ENCODE data around the gene NCSTN.

Gene NCSTN

GRCh38 chr1:160340866-160341265 is 2.3 kb upstream of the NCSTN start:
- Histone ChIP-seq H2AK5ac (ENCODE audit: low read depth, low read length) (no peak overlapping the region), H2BK12ac (ENCODE audit: low read length) (no peak overlapping the region), H2AFZ (ENCODE audit: low read length) (no peak overlapping the region), H2BK5ac (ENCODE audit: low read length) (no peak overlapping the region), H3K4ac (ENCODE audit: low read length) (no peak overlapping the region), H4K91ac (ENCODE audit: low read depth, low read length, poor library complexity) (no peak overlapping the region), H3K4me1 (ENCODE audit: control insufficient read depth in 2 of 2, insufficient read depth in 1 of 2, low read depth in 1 of 2, low read length in 2 of 2) (peaks cover 4 to 7% of the 10 kb centered on the region in 2 donors), H3K27me3 (ENCODE audit: control insufficient read depth in 3 of 3, insufficient read depth in 3 of 3, low read depth in 1 of 3, low read length in 3 of 3) (no peaks in the 10 kb centered on the region), H3K79me1 (ENCODE audit: low read depth, low read length) (peaks cover 5% of the 10 kb centered on the region), H2BK120ac (ENCODE audit: low read depth, low read length) (no peak overlapping the region), H3K4me3 (ENCODE audit: low read length in 2 of 2) (no peak overlapping the region), H3K9me3 (replicated peaks in 1 of 2; ENCODE audit: control insufficient read depth in 2 of 2, insufficient read depth in 1 of 2, low read depth in 1 of 2, low read length in 2 of 2) (no peaks in the 10 kb centered on the region), H3K14ac (ENCODE audit: low read length) (no peak overlapping the region), H3K18ac (ENCODE audit: low read length) (no peak overlapping the region), H4K8ac (ENCODE audit: low read depth, low read length) (no peak overlapping the region), H3K36me3 (replicated peaks in 1 of 2; ENCODE audit: control insufficient read depth in 2 of 2, insufficient read depth in 2 of 2, low read length in 2 of 2) (peaks cover 9 to 68% of the 10 kb centered on the region in 2 donors), H3K9ac (ENCODE audit: low read depth, low read length, poor library complexity) (no peak overlapping the region), H3K23ac (ENCODE audit: low read depth, low read length, poor library complexity) (no peak overlapping the region), H3K27ac (replicated peaks; ENCODE audit: low read length) (no peak overlapping the region), H3K4me2 (ENCODE audit: insufficient read depth, low read length, poor library complexity, severe bottlenecking) (no peak overlapping the region), H2BK15ac (ENCODE audit: low read length) (no peak overlapping the region)
- DNase-seq (ENCODE audit: low spot score): no peak
- no CpG with 5 or more reads among the region's 2 CpGs for WGBS, 2 donors (ENCODE audit: extremely low coverage in 2 of 2, insufficient read length in 2 of 2, insufficient replicate concordance in 1 of 2)

- H3K14ac ChIP-seq (ENCODE audit: low read length): peak overlapping the region; percentile 14
- peaks cover 5% of the 10 kb centered on the region for H3K79me1 ChIP-seq (ENCODE audit: low read depth, low read length)
- peaks cover 4 to 7% of the 10 kb centered on the region in 2 donors for H3K4me1 ChIP-seq (ENCODE audit: control insufficient read depth in 2 of 2, insufficient read depth in 1 of 2, low read depth in 1 of 2, low read length in 2 of 2)
- no peak overlapping the region for H3K4ac ChIP-seq (ENCODE audit: low read length)
- peak overlapping the region; percentile 75 for H2BK5ac ChIP-seq (ENCODE audit: low read length)
- no peak overlapping the region for H3K23ac ChIP-seq (ENCODE audit: low read depth, low read length, poor library complexity)
- peak overlapping the region; percentile 89 for H3K4me2 ChIP-seq (ENCODE audit: insufficient read depth, low read length, poor library complexity, severe bottlenecking)
- no peaks in the 10 kb centered on the region for H3K27me3 ChIP-seq (ENCODE audit: control insufficient read depth in 3 of 3, insufficient read depth in 3 of 3, low read depth in 1 of 3, low read length in 3 of 3)
- no peak overlapping the region for H3K27ac ChIP-seq (replicated peaks; ENCODE audit: low read length)
- DNase-seq (ENCODE audit: low spot score): no peak
- WGBS, 2 donors (ENCODE audit: extremely low coverage in 2 of 2, insufficient read length in 2 of 2, insufficient replicate concordance in 1 of 2): no CpG with 5 or more reads among the region's 7 CpGs
- no peak overlapping the region for H2BK120ac ChIP-seq (ENCODE audit: low read depth, low read length)
- no peaks in the 10 kb centered on the region for H3K9me3 ChIP-seq (replicated peaks in 1 of 2; ENCODE audit: control insufficient read depth in 2 of 2, insufficient read depth in 1 of 2, low read depth in 1 of 2, low read length in 2 of 2)
- no peak overlapping the region for H4K91ac ChIP-seq (ENCODE audit: low read depth, low read length, poor library complexity)
- H2BK12ac ChIP-seq (ENCODE audit: low read length): no peak overlapping the region
- H3K36me3 ChIP-seq (replicated peaks in 1 of 2; ENCODE audit: control insufficient read depth in 2 of 2, insufficient read depth in 2 of 2, low read length in 2 of 2): peaks cover 11 to 69% of the 10 kb centered on the region in 2 donors
- H2BK15ac ChIP-seq (ENCODE audit: low read length): no peak overlapping the region
- peak overlapping the region; percentile 93 for H3K9ac ChIP-seq (ENCODE audit: low read depth, low read length, poor library complexity)
- peak overlapping the region; percentile 92 for H2AFZ ChIP-seq (ENCODE audit: low read length)
- H3K18ac ChIP-seq (ENCODE audit: low read length): peak overlapping the region; percentile 88
- H3K4me3 ChIP-seq (ENCODE audit: low read length in 2 of 2): peak overlapping the region; percentile 86 to 89
- H4K8ac ChIP-seq (ENCODE audit: low read depth, low read length): no peak overlapping the region
- H2AK5ac ChIP-seq (ENCODE audit: low read depth, low read length): peak overlapping the region; percentile 82
Measured at GRCh38 chr1:160342526-160342925, 657 bp upstream of the NCSTN start.

GRCh38 chr1:160344241-160344640 is 1.1 kb downstream of the NCSTN start:
- H4K8ac ChIP-seq (ENCODE audit: low read depth, low read length): no peak overlapping the region
- peaks cover 4 to 7% of the 10 kb centered on the region in 2 donors for H3K4me1 ChIP-seq (ENCODE audit: control insufficient read depth in 2 of 2, insufficient read depth in 1 of 2, low read depth in 1 of 2, low read length in 2 of 2)
- no peak overlapping the region for H2AK5ac ChIP-seq (ENCODE audit: low read depth, low read length)
- no peak for DNase-seq (ENCODE audit: low spot score)
- no peak overlapping the region for H4K91ac ChIP-seq (ENCODE audit: low read depth, low read length, poor library complexity)
- no peak overlapping the region for H2BK120ac ChIP-seq (ENCODE audit: low read depth, low read length)
- peak overlapping the region; percentile 36 for H3K4me2 ChIP-seq (ENCODE audit: insufficient read depth, low read length, poor library complexity, severe bottlenecking)
- no peak overlapping the region for H2BK12ac ChIP-seq (ENCODE audit: low read length)
- no peaks in the 10 kb centered on the region for H3K9me3 ChIP-seq (replicated peaks in 1 of 2; ENCODE audit: control insufficient read depth in 2 of 2, insufficient read depth in 1 of 2, low read depth in 1 of 2, low read length in 2 of 2)
- no peak overlapping the region for H2BK15ac ChIP-seq (ENCODE audit: low read length)
- H3K79me1 ChIP-seq (ENCODE audit: low read depth, low read length): peaks cover 5% of the 10 kb centered on the region
- H3K4me3 ChIP-seq (ENCODE audit: low read length in 2 of 2): peak overlapping the region in 1 of 2 donors; percentile 89
- no CpG with 5 or more reads among the region's 3 CpGs for WGBS, 2 donors (ENCODE audit: extremely low coverage in 2 of 2, insufficient read length in 2 of 2, insufficient replicate concordance in 1 of 2)
- H3K36me3 ChIP-seq (replicated peaks in 1 of 2; ENCODE audit: control insufficient read depth in 2 of 2, insufficient read depth in 2 of 2, low read length in 2 of 2): peaks cover 9 to 68% of the 10 kb centered on the region in 2 donors
- no peak overlapping the region for H2BK5ac ChIP-seq (ENCODE audit: low read length)
- no peak overlapping the region for H3K23ac ChIP-seq (ENCODE audit: low read depth, low read length, poor library complexity)
- no peak overlapping the region for H3K27ac ChIP-seq (replicated peaks; ENCODE audit: low read length)
- no peaks in the 10 kb centered on the region for H3K27me3 ChIP-seq (ENCODE audit: control insufficient read depth in 3 of 3, insufficient read depth in 3 of 3, low read depth in 1 of 3, low read length in 3 of 3)
- H3K4ac ChIP-seq (ENCODE audit: low read length): no peak overlapping the region
- H2AFZ ChIP-seq (ENCODE audit: low read length): no peak overlapping the region
- no peak overlapping the region for H3K9ac ChIP-seq (ENCODE audit: low read depth, low read length, poor library complexity)
- no peak overlapping the region for H3K14ac ChIP-seq (ENCODE audit: low read length)
- H3K18ac ChIP-seq (ENCODE audit: low read length): no peak overlapping the region

GRCh38 chr1:160344936-160345335 is 1.8 kb downstream of the NCSTN start:
- no peak overlapping the region for H3K9ac ChIP-seq (ENCODE audit: low read depth, low read length, poor library complexity)
- DNase-seq (ENCODE audit: low spot score): no peak
- no peak overlapping the region for H2AFZ ChIP-seq (ENCODE audit: low read length)
- H2BK15ac ChIP-seq (ENCODE audit: low read length): no peak overlapping the region
- H3K4me2 ChIP-seq (ENCODE audit: insufficient read depth, low read length, poor library complexity, severe bottlenecking): no peak overlapping the region
- no peak overlapping the region for H4K8ac ChIP-seq (ENCODE audit: low read depth, low read length)
- no peak overlapping the region for H3K4ac ChIP-seq (ENCODE audit: low read length)
- no peak overlapping the region for H3K27ac ChIP-seq (replicated peaks; ENCODE audit: low read length)
- no peak overlapping the region for H3K4me3 ChIP-seq (ENCODE audit: low read length in 2 of 2)
- H4K91ac ChIP-seq (ENCODE audit: low read depth, low read length, poor library complexity): no peak overlapping the region
- peaks cover 12 to 68% of the 10 kb centered on the region in 2 donors for H3K36me3 ChIP-seq (replicated peaks in 1 of 2; ENCODE audit: control insufficient read depth in 2 of 2, insufficient read depth in 2 of 2, low read length in 2 of 2)
- H3K18ac ChIP-seq (ENCODE audit: low read length): no peak overlapping the region
- H3K23ac ChIP-seq (ENCODE audit: low read depth, low read length, poor library complexity): no peak overlapping the region
- H3K9me3 ChIP-seq (replicated peaks in 1 of 2; ENCODE audit: control insufficient read depth in 2 of 2, insufficient read depth in 1 of 2, low read depth in 1 of 2, low read length in 2 of 2): no peaks in the 10 kb centered on the region
- peaks cover 5% of the 10 kb centered on the region for H3K79me1 ChIP-seq (ENCODE audit: low read depth, low read length)
- H2BK5ac ChIP-seq (ENCODE audit: low read length): no peak overlapping the region
- no peak overlapping the region for H2AK5ac ChIP-seq (ENCODE audit: low read depth, low read length)
- no peak overlapping the region for H2BK120ac ChIP-seq (ENCODE audit: low read depth, low read length)
- no peaks in the 10 kb centered on the region for H3K27me3 ChIP-seq (ENCODE audit: control insufficient read depth in 3 of 3, insufficient read depth in 3 of 3, low read depth in 1 of 3, low read length in 3 of 3)
- peaks cover 4 to 7% of the 10 kb centered on the region in 2 donors for H3K4me1 ChIP-seq (ENCODE audit: control insufficient read depth in 2 of 2, insufficient read depth in 1 of 2, low read depth in 1 of 2, low read length in 2 of 2)
- H3K14ac ChIP-seq (ENCODE audit: low read length): no peak overlapping the region
- H2BK12ac ChIP-seq (ENCODE audit: low read length): no peak overlapping the region
- no CpG with 5 or more reads among the region's 6 CpGs for WGBS, 2 donors (ENCODE audit: extremely low coverage in 2 of 2, insufficient read length in 2 of 2, insufficient replicate concordance in 1 of 2)

Data from neuronal stem cell (in vitro differentiated cells).